SK-N-SH treated with all-trans-retinoic acid at 6 μM for 48 hours (cell line): ENCODE results near the gene AP4E1.

Experiments
- ATAC-seq: fragments of 200-7000 bp; cut with Tn5 transposase; 3 replicates; pipeline ENCODE4 v1.9.1; 2020; ENCODE audit warnings: mild to moderate bottlenecking, moderate library complexity
- ARNTL ChIP-seq: fragments of 450-650 bp; formaldehyde crosslinking; IDR thresholded peaks from 2 replicates; pipeline ENCODE4 v1.5.0; 2020; ENCODE audit warnings: low read depth, mild to moderate bottlenecking, moderate library complexity, borderline replicate concordance
- BACH2 ChIP-seq: fragments of 250-450 bp; sonication (Bioruptor Pico); IDR thresholded peaks from 2 replicates; pipeline ENCODE4 v1.9.0; 2021; ENCODE audit warnings: mild to moderate bottlenecking, borderline replicate concordance
- CREB5 ChIP-seq: fragments of 250-450 bp; sonication (Bioruptor Pico); IDR thresholded peaks from 2 replicates; pipeline ENCODE4 v1.5.1; 2020; ENCODE audit warnings: low read depth, mild to moderate bottlenecking, moderate library complexity
- CSDC2 ChIP-seq: fragments of 250-450 bp; sonication (Bioruptor Pico); IDR thresholded peaks from 2 replicates; pipeline ENCODE4 v1.5.0; 2020; ENCODE audit warnings: mild to moderate bottlenecking, moderate library complexity
- CSRNP3 ChIP-seq: fragments of 250-450 bp; sonication (Bioruptor Pico); IDR thresholded peaks from 2 replicates; pipeline ENCODE4 v1.5.1; 2021; ENCODE audit warnings: mild to moderate bottlenecking, moderate library complexity
- ESRRG ChIP-seq: fragments of 250-450 bp; sonication (Bioruptor Pico); IDR thresholded peaks from 2 replicates; pipeline ENCODE4 v1.6.1; 2021; ENCODE audit warnings: mild to moderate bottlenecking
- GLIS3 ChIP-seq: fragments of 250-450 bp; sonication (Bioruptor Pico); IDR thresholded peaks from 2 replicates; pipeline ENCODE4 v1.5.0; 2020; ENCODE audit warnings: mild to moderate bottlenecking, moderate library complexity
- ISL1 ChIP-seq: fragments of 250-450 bp; sonication (Bioruptor Pico); IDR thresholded peaks from 2 replicates; pipeline ENCODE4 v2.1.2; 2022; ENCODE audit warnings: mild to moderate bottlenecking, moderate library complexity
- PATZ1 ChIP-seq: fragments of 250-450 bp; sonication (Bioruptor Pico); IDR thresholded peaks from 2 replicates; pipeline ENCODE4 v1.8.0; 2020; ENCODE audit warnings: mild to moderate bottlenecking, moderate library complexity, borderline replicate concordance
- POU6F1 ChIP-seq: fragments of 250-450 bp; sonication (Bioruptor Pico); IDR thresholded peaks from 2 replicates; pipeline ENCODE4 v1.8.0; 2021; ENCODE audit warnings: low read depth, mild to moderate bottlenecking, moderate library complexity, borderline replicate concordance
- PPARA ChIP-seq: fragments of 250-450 bp; sonication (Bioruptor Pico); IDR thresholded peaks from 2 replicates; pipeline ENCODE4 v1.5.0; 2020; ENCODE audit warnings: mild to moderate bottlenecking, borderline replicate concordance
- RARB ChIP-seq: fragments of 250-450 bp; sonication (Bioruptor Pico); IDR thresholded peaks from 2 replicates; pipeline ENCODE4 v1.8.0; 2021; ENCODE audit warnings: mild to moderate bottlenecking, moderate library complexity
- SNAI2 ChIP-seq: fragments of 250-450 bp; sonication (Bioruptor Pico); IDR thresholded peaks from 2 replicates; pipeline ENCODE4 v1.5.0; 2020; ENCODE audit warnings: mild to moderate bottlenecking, moderate library complexity
- TCF4 ChIP-seq: fragments of 250-450 bp; sonication (Bioruptor Pico); IDR thresholded peaks from 2 replicates; pipeline ENCODE4 v1.8.0; 2021; ENCODE audit warnings: mild to moderate bottlenecking, moderate library complexity, borderline replicate concordance
- TOX ChIP-seq: fragments of 250-450 bp; sonication (Bioruptor Pico); IDR thresholded peaks from 2 replicates; pipeline ENCODE4 v1.8.0; 2021; ENCODE audit warnings: mild to moderate bottlenecking, moderate library complexity, borderline replicate concordance
- TSHZ2 ChIP-seq: fragments of 250-450 bp; sonication (Bioruptor Pico); IDR thresholded peaks from 2 replicates; pipeline ENCODE4 v1.5.0; 2020; ENCODE audit warnings: mild to moderate bottlenecking, moderate library complexity
- ZC3H10 ChIP-seq: fragments of 250-450 bp; sonication (Bioruptor Pico); IDR thresholded peaks from 2 replicates; pipeline ENCODE4 v1.5.1; 2021; ENCODE audit warnings: mild to moderate bottlenecking, moderate library complexity
- ZFP30 ChIP-seq: fragments of 450-650 bp; formaldehyde crosslinking; IDR thresholded peaks from 2 replicates; pipeline ENCODE4 v1.5.0; 2022; ENCODE audit warnings: mild to moderate bottlenecking, moderate library complexity
- ZNF565 ChIP-seq: fragments of 450-650 bp; formaldehyde crosslinking; conservative IDR thresholded peaks from 2 replicates; pipeline ENCODE4 v1.5.0; 2020; ENCODE audit warnings: low read depth, mild to moderate bottlenecking, moderate library complexity
- ZNF70 ChIP-seq: fragments of 450-650 bp; formaldehyde crosslinking; IDR thresholded peaks from 2 replicates; pipeline ENCODE4 v1.5.0; 2020; ENCODE audit warnings: mild to moderate bottlenecking, moderate library complexity
- ZNF8 ChIP-seq: fragments of 450-650 bp; formaldehyde crosslinking; IDR thresholded peaks from 2 replicates; pipeline ENCODE4 v1.5.0; 2020; ENCODE audit warnings: mild to moderate bottlenecking, moderate library complexity

AP4E1 gene

GRCh38 chr15:51038162-51038973 is 129.9 kb downstream of the AP4E1 start:
- no peak for ATAC-seq

GRCh38 chr15:51038974-51039319 is 130.5 kb downstream of the AP4E1 start:
- no peak for ATAC-seq
- TF ChIP-seq ZNF8 (CRISPR knock-in tag) (no peak), SNAI2 (CRISPR knock-in tag) (no peak), TSHZ2 (CRISPR knock-in tag) (no peak), CSDC2 (CRISPR knock-in tag) (no peak), PATZ1 (CRISPR knock-in tag) (no peak), RARB (CRISPR knock-in tag) (no peak), TOX (CRISPR knock-in tag) (no peak), ZNF565 (CRISPR knock-in tag) (no peak), ISL1 (no peak), ARNTL (CRISPR knock-in tag) (no peak), PPARA (CRISPR knock-in tag) (no peak), CSRNP3 (CRISPR knock-in tag) (no peak), GLIS3 (no peak), CREB5 (CRISPR knock-in tag) (no peak), TCF4 (CRISPR knock-in tag) (no peak), ESRRG (no peak), ZNF70 (no peak), ZC3H10 (CRISPR knock-in tag) (no peak)

More at GRCh38 chr15:51038162-51038973, 129.9 kb downstream of the AP4E1 start:
- TF ChIP-seq TSHZ2 (CRISPR knock-in tag): no peak
- TF ChIP-seq POU6F1: no peak
- no peak for TF ChIP-seq BACH2 (CRISPR knock-in tag)
- TF ChIP-seq GLIS3: no peak
- no peak for TF ChIP-seq ESRRG
- TF ChIP-seq ZNF8 (CRISPR knock-in tag): no peak
- TF ChIP-seq ZNF70: no peak
- TF ChIP-seq ZFP30 (CRISPR knock-in tag): no peak
- no peak for TF ChIP-seq CSDC2 (CRISPR knock-in tag)
- no peak for TF ChIP-seq TOX (CRISPR knock-in tag)
- no peak for TF ChIP-seq SNAI2 (CRISPR knock-in tag)
